ENCODE data around the gene HS2ST1. TPM values are rescaled to one million over a fixed set of nuclear protein-coding genes. Genes with fewer than 3 reads are reported as not detected.

HS2ST1 gene
- total RNA-seq, 1 experiment from 2014 or later: 30.1 TPM

GRCh38 chr1:86951430-86951829, 37.0 kb downstream of the HS2ST1 start:
- H3K4me2 ChIP-seq (ENCODE audit: low read length): no peak overlapping the region
- H2AFZ ChIP-seq (ENCODE audit: low read depth, low read length, poor library complexity, severe bottlenecking): no peak overlapping the region
- no peak overlapping the region for H3K9ac ChIP-seq (ENCODE audit: low read length)
- ATAC-seq: no peak
- TF ChIP-seq MAX (IDR thresholded peaks at IDR 0.05) (no peak), RAD21 (IDR thresholded peaks at IDR 0.05; ENCODE audit: low read depth) (no peak), FOSL1 (IDR thresholded peaks at IDR 0.05; ENCODE audit: low read depth) (no peak), ZNF274 (IDR thresholded peaks at IDR 0.05; ENCODE audit: low read depth, low read length) (no peak), CBX3 (IDR thresholded peaks at IDR 0.05; ENCODE audit: low read depth) (no peak), SRF (IDR thresholded peaks at IDR 0.05; ENCODE audit: low read depth) (no peak), EZH2 (IDR thresholded peaks at IDR 0.05) (no peak), POLR2A (IDR thresholded peaks at IDR 0.05; ENCODE audit: borderline replicate concordance, extremely low read depth, insufficient read depth, insufficient read length) (no peak), JUND (IDR thresholded peaks at IDR 0.05) (no peak), CEBPB (IDR thresholded peaks at IDR 0.05; ENCODE audit: low read depth) (no peak)
- TF ChIP-seq, protein P1, sequence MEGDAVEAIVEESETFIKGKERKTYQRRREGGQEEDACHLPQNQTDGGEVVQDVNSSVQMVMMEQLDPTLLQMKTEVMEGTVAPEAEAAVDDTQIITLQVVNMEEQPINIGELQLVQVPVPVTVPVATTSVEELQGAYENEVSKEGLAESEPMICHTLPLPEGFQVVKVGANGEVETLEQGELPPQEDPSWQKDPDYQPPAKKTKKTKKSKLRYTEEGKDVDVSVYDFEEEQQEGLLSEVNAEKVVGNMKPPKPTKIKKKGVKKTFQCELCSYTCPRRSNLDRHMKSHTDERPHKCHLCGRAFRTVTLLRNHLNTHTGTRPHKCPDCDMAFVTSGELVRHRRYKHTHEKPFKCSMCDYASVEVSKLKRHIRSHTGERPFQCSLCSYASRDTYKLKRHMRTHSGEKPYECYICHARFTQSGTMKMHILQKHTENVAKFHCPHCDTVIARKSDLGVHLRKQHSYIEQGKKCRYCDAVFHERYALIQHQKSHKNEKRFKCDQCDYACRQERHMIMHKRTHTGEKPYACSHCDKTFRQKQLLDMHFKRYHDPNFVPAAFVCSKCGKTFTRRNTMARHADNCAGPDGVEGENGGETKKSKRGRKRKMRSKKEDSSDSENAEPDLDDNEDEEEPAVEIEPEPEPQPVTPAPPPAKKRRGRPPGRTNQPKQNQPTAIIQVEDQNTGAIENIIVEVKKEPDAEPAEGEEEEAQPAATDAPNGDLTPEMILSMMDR (IDR thresholded peaks at IDR 0.05 in 2 of 3, conservative IDR thresholded peaks at IDR 0.05 in 1 of 3; ENCODE audit: borderline replicate concordance in 1 of 3, insufficient read depth in 1 of 3, low read depth in 2 of 3, low read length in 2 of 3): no peak
- intact Hi-C loops (cut with micrococcal nuclease): no loop called here
- H4K20me1 ChIP-seq (ENCODE audit: insufficient read depth): no peaks in the 10 kb centered on the region
- ChIA-PET RAD21 (ENCODE audit: low non-redundant PET in 1 of 2, low total read pairs in 2 of 2, uncharacterized antibody in 2 of 2, unreplicated experiment in 2 of 2) (no interaction called here), POLR2A (no interaction called here), CTCF (no interaction called here)
- no peaks in the 10 kb centered on the region for H3K27me3 ChIP-seq (ENCODE audit: insufficient read depth, low read length)
- peaks cover 15% of the 10 kb centered on the region for H3K79me2 ChIP-seq (ENCODE audit: insufficient read depth, low read length)
- H3K4me3 ChIP-seq (replicated peaks in 1 of 2; ENCODE audit: low read depth in 1 of 2, low read length in 2 of 2): no peak overlapping the region
- no peak for DNase-seq (ENCODE audit: low read depth, low spot score)
- no peaks in the 10 kb centered on the region for H3K9me3 ChIP-seq (ENCODE audit: control insufficient read depth in 1 of 2, insufficient read depth in 1 of 2, low read depth in 1 of 2, low read length in 2 of 2)
- no peaks in the 10 kb centered on the region for H3K4me1 ChIP-seq (ENCODE audit: control insufficient read depth in 1 of 2, insufficient read depth in 2 of 2, low read length in 2 of 2)
- H3K9me2 ChIP-seq (ENCODE audit: insufficient read depth): no peaks in the 10 kb centered on the region
- no TSS peak for BruUV-seq (replicated peaks)
- no peak overlapping the region for H3K27ac ChIP-seq (ENCODE audit: low read depth, low read length)
- no peaks in the 10 kb centered on the region for H3K36me3 ChIP-seq (ENCODE audit: control insufficient read depth in 1 of 2, insufficient read depth in 2 of 2, low read length in 2 of 2)

DNA sequence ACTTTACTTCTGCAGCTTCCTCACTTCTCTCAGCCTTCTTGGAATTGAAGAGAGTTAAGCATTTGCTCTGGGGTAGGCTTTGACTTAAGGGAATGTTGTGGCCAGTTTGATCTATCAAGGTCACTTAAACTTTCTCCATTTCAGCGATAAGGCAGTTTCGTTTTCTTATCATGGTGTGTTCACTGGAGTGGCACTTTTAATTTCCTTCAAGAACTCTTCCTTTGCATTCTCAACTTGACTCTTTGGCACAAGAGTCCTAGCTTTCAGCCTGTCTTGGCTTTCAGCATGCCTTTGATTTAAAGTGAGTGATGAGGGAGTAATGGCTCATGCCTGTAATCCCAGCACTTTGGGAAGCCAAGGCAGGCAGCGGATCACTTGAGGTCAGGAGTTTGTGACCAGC, 38.7 kb downstream of the HS2ST1 start:
- no TSS peak for BruUV-seq (replicated peaks)
- DNase-seq (ENCODE audit: low read depth, low spot score): no peak
- no peak overlapping the region for H3K9ac ChIP-seq (ENCODE audit: low read length)
- no peaks in the 10 kb centered on the region for H4K20me1 ChIP-seq (ENCODE audit: insufficient read depth)
- POLR2A ChIA-PET: no interaction called here
- no peaks in the 10 kb centered on the region for H3K9me3 ChIP-seq (ENCODE audit: control insufficient read depth in 1 of 2, insufficient read depth in 1 of 2, low read depth in 1 of 2, low read length in 2 of 2)
- H3K4me3 ChIP-seq (replicated peaks in 1 of 2; ENCODE audit: low read depth in 1 of 2, low read length in 2 of 2): no peak overlapping the region
- no peak overlapping the region for H2AFZ ChIP-seq (ENCODE audit: low read depth, low read length, poor library complexity, severe bottlenecking)
- RAD21 ChIA-PET (ENCODE audit: low non-redundant PET in 1 of 2, low total read pairs in 2 of 2, uncharacterized antibody in 2 of 2, unreplicated experiment in 2 of 2): no interaction called here
- H3K27me3 ChIP-seq (ENCODE audit: insufficient read depth, low read length): no peaks in the 10 kb centered on the region
- H3K9me2 ChIP-seq (ENCODE audit: insufficient read depth): no peaks in the 10 kb centered on the region
- no peak overlapping the region for H3K4me2 ChIP-seq (ENCODE audit: low read length)
- peaks cover 15% of the 10 kb centered on the region for H3K79me2 ChIP-seq (ENCODE audit: insufficient read depth, low read length)
- H3K27ac ChIP-seq (ENCODE audit: low read depth, low read length): no peak overlapping the region
- no peaks in the 10 kb centered on the region for H3K36me3 ChIP-seq (ENCODE audit: control insufficient read depth in 1 of 2, insufficient read depth in 2 of 2, low read length in 2 of 2)
- CTCF ChIA-PET: no interaction called here
- no peaks in the 10 kb centered on the region for H3K4me1 ChIP-seq (ENCODE audit: control insufficient read depth in 1 of 2, insufficient read depth in 2 of 2, low read length in 2 of 2)
- intact Hi-C loops (cut with micrococcal nuclease): no loop called here
- no peak for ATAC-seq
- TF ChIP-seq MAX (IDR thresholded peaks at IDR 0.05): no peak
- TF ChIP-seq POLR2AphosphoS5 (IDR thresholded peaks at IDR 0.05; ENCODE audit: low read depth, low read length): no peak
- no peak for TF ChIP-seq ELF1 (IDR thresholded peaks at IDR 0.05; ENCODE audit: borderline replicate concordance, low read depth)
- TF ChIP-seq ZFX (IDR thresholded peaks at IDR 0.05): no peak
- TF ChIP-seq EZH2 (IDR thresholded peaks at IDR 0.05): no peak
- no peak for TF ChIP-seq ZBTB33 (IDR thresholded peaks at IDR 0.05; ENCODE audit: extremely low read depth, insufficient replicate concordance, low read length)
- TF ChIP-seq EZH2phosphoT487 (IDR thresholded peaks at IDR 0.05; ENCODE audit: borderline replicate concordance): no peak
- no peak for TF ChIP-seq ZNF274 (IDR thresholded peaks at IDR 0.05; ENCODE audit: low read depth, low read length)
- no peak for TF ChIP-seq SP1 (IDR thresholded peaks at IDR 0.05; ENCODE audit: low read depth)

Data from HCT116 (cell line).